WI38 (cell line): ENCODE measurements around the gene CIDEA.

Experiments
- H3K4me3 ChIP-seq: 2 replicates; pipeline ENCODE4 v1.5.1; 2011; ENCODE audit warnings: low read depth, mild to moderate bottlenecking, control low read depth, low read length
- CTCF ChIP-seq: IDR thresholded peaks from 2 replicates; pipeline ENCODE4 v1.5.1; 2012; ENCODE audit warnings: low read depth, mild to moderate bottlenecking, control low read depth, low read length

Gene CIDEA

GRCh38 chr18:12317664-12318333 is 63.6 kb downstream of the CIDEA start:
- no peak for TF ChIP-seq CTCF
- no peak overlapping the region for H3K4me3 ChIP-seq

GRCh38 chr18:12318334-12318697 is 64.2 kb downstream of the CIDEA start:
- no peak for TF ChIP-seq CTCF
- H3K4me3 ChIP-seq = no peak overlapping the region

- TF ChIP-seq CTCF = no peak
- H3K4me3 ChIP-seq = no peak overlapping the region
These were observed 64.7 kb downstream of the CIDEA start for GRCh38 chr18:12318857-12319256.

- no peak overlapping the region for H3K4me3 ChIP-seq
- TF ChIP-seq CTCF = no peak
These were observed 67.2 kb downstream of the CIDEA start for GRCh38 chr18:12321333-12321732.

GRCh38 chr18:12324991-12325725 is 71.0 kb downstream of the CIDEA start:
- TF ChIP-seq CTCF = no peak
- H3K4me3 ChIP-seq = no peak overlapping the region

- no peak for TF ChIP-seq CTCF
- no peak overlapping the region for H3K4me3 ChIP-seq
These were observed 71.6 kb downstream of the CIDEA start for GRCh38 chr18:12325726-12326245.

- TF ChIP-seq CTCF = no peak
- H3K4me3 ChIP-seq = no peak overlapping the region
These were observed 72.7 kb downstream of the CIDEA start for GRCh38 chr18:12326711-12327460.
